SK-N-SH treated with all-trans-retinoic acid at 6 μM for 48 hours (cell line): Measurements from ENCODE around the gene RNF114.
"Not testable (repeated sequence)": the region's sequence is repeated elsewhere in the genome, so short reads cannot be mapped to it uniquely, and the experiment has no call there.

Experiments used
- ATAC-seq: fragments of 200-7000 bp; cut with Tn5 transposase; 3 replicates; pipeline ENCODE4 v1.9.1; 2020; ENCODE audit warnings: mild to moderate bottlenecking, moderate library complexity
- BACH2 ChIP-seq: fragments of 250-450 bp; sonication (Bioruptor Pico); IDR thresholded peaks from 2 replicates; pipeline ENCODE4 v1.9.0; 2021; ENCODE audit warnings: mild to moderate bottlenecking, borderline replicate concordance
- CSDC2 ChIP-seq: fragments of 250-450 bp; sonication (Bioruptor Pico); IDR thresholded peaks from 2 replicates; pipeline ENCODE4 v1.5.0; 2020; ENCODE audit warnings: mild to moderate bottlenecking, moderate library complexity
- CSRNP3 ChIP-seq: fragments of 250-450 bp; sonication (Bioruptor Pico); IDR thresholded peaks from 2 replicates; pipeline ENCODE4 v1.5.1; 2021; ENCODE audit warnings: mild to moderate bottlenecking, moderate library complexity
- ESRRG ChIP-seq: fragments of 250-450 bp; sonication (Bioruptor Pico); IDR thresholded peaks from 2 replicates; pipeline ENCODE4 v1.6.1; 2021; ENCODE audit warnings: mild to moderate bottlenecking
- ISL1 ChIP-seq: fragments of 250-450 bp; sonication (Bioruptor Pico); IDR thresholded peaks from 2 replicates; pipeline ENCODE4 v2.1.2; 2022; ENCODE audit warnings: mild to moderate bottlenecking, moderate library complexity
- OSR1 ChIP-seq: fragments of 250-450 bp; sonication (Bioruptor Pico); IDR thresholded peaks from 2 replicates; pipeline ENCODE4 v1.8.0; 2022; ENCODE audit warnings: moderate library complexity, mild to moderate bottlenecking, inconsistent platforms
- PATZ1 ChIP-seq: fragments of 250-450 bp; sonication (Bioruptor Pico); IDR thresholded peaks from 2 replicates; pipeline ENCODE4 v1.8.0; 2020; ENCODE audit warnings: mild to moderate bottlenecking, moderate library complexity, borderline replicate concordance
- POU6F1 ChIP-seq: fragments of 250-450 bp; sonication (Bioruptor Pico); IDR thresholded peaks from 2 replicates; pipeline ENCODE4 v1.8.0; 2021; ENCODE audit warnings: low read depth, mild to moderate bottlenecking, moderate library complexity, borderline replicate concordance
- PPARA ChIP-seq: fragments of 250-450 bp; sonication (Bioruptor Pico); IDR thresholded peaks from 2 replicates; pipeline ENCODE4 v1.5.0; 2020; ENCODE audit warnings: mild to moderate bottlenecking, borderline replicate concordance
- TCF4 ChIP-seq: fragments of 250-450 bp; sonication (Bioruptor Pico); IDR thresholded peaks from 2 replicates; pipeline ENCODE4 v1.8.0; 2021; ENCODE audit warnings: mild to moderate bottlenecking, moderate library complexity, borderline replicate concordance
- TSHZ2 ChIP-seq: fragments of 250-450 bp; sonication (Bioruptor Pico); IDR thresholded peaks from 2 replicates; pipeline ENCODE4 v1.5.0; 2020; ENCODE audit warnings: mild to moderate bottlenecking, moderate library complexity
- ZC3H10 ChIP-seq: fragments of 250-450 bp; sonication (Bioruptor Pico); IDR thresholded peaks from 2 replicates; pipeline ENCODE4 v1.5.1; 2021; ENCODE audit warnings: mild to moderate bottlenecking, moderate library complexity
- ZFP30 ChIP-seq: fragments of 450-650 bp; formaldehyde crosslinking; IDR thresholded peaks from 2 replicates; pipeline ENCODE4 v1.5.0; 2022; ENCODE audit warnings: mild to moderate bottlenecking, moderate library complexity
- ZNF565 ChIP-seq: fragments of 450-650 bp; formaldehyde crosslinking; conservative IDR thresholded peaks from 2 replicates; pipeline ENCODE4 v1.5.0; 2020; ENCODE audit warnings: low read depth, mild to moderate bottlenecking, moderate library complexity

The RNF114 gene

DNA sequence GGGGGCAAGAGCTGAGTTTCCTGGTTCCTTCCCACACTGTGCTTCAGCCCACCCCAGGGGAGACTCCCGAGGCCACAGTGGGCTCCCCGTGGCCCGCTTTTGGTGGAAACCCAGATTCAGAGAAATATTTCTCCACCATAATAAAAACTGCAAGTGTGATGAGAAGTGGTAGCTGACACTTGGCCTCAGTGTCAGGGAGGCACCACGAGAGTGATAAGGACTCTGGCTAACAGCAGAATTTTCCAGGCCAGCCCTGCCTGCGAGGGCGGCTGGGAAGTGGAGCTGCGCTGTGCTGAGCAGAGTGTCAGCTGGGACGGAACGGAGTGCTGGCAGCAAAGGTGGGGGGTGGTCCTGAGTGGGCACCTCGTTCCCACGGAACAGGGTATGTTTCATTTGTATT lies 43.4 kb upstream of the RNF114 start:
- TF ChIP-seq BACH2 (CRISPR knock-in tag) (no peak), ZFP30 (CRISPR knock-in tag) (no peak)
- no peak for ATAC-seq

- ATAC-seq: no peak
- TF ChIP-seq PATZ1 (no peak), ZNF565 (no peak), PPARA (CRISPR knock-in tag) (no peak), TSHZ2 (CRISPR knock-in tag) (no peak), OSR1 (CRISPR knock-in tag) (no peak), ISL1 (CRISPR knock-in tag) (no peak)
Observed at GRCh38 chr20:49893242-49894072, 42.7 kb upstream of the RNF114 start.

- no peak for TF ChIP-seq ZNF565
- TF ChIP-seq PATZ1: no peak
- no peak for TF ChIP-seq PPARA (CRISPR knock-in tag)
- no peak for TF ChIP-seq CSRNP3
- TF ChIP-seq ZC3H10 (CRISPR knock-in tag): no peak
- TF ChIP-seq CSDC2: no peak
- no peak for TF ChIP-seq POU6F1 (CRISPR knock-in tag)
- no peak for TF ChIP-seq TSHZ2 (CRISPR knock-in tag)
- no peak for TF ChIP-seq ESRRG (CRISPR knock-in tag)
- TF ChIP-seq TCF4 (CRISPR knock-in tag): no peak
- ATAC-seq: no peak
Observed at GRCh38 chr20:49894073-49894470, 42.1 kb upstream of the RNF114 start.

GRCh38 chr20:49895474-49896093 lies 40.6 kb upstream of the RNF114 start:
- not testable (repeated sequence) for ATAC-seq
